G401 (cell line): ENCODE data around the gene PHACTR3. TPM values are rescaled to one million over a fixed set of nuclear protein-coding genes. Genes with fewer than 3 reads are reported as not detected.

Experiments used
- DNase-seq: peaks from one replicate; pipeline ENCODE4 v3.0.0-alpha.2; 2015; ENCODE audit warnings: low spot score
- in situ Hi-C: cut with HindIII; loops from 2 replicates; pipeline ENCODE4 v1.10.0; 2016; ENCODE audit warnings: low sequenced_read_pairs, mixed read lengths
- total RNA-seq: library from RNA; depleted of rRNA; stranded (reverse); fragments of >200 nt; shearing (Covaris generic); gene quantifications from 2 replicates; pipeline ENCODE4 v1.2.3, GENCODE V29; 2014

Gene PHACTR3
- total RNA-seq, 1 experiment from 2014 or later: not detected

DNA sequence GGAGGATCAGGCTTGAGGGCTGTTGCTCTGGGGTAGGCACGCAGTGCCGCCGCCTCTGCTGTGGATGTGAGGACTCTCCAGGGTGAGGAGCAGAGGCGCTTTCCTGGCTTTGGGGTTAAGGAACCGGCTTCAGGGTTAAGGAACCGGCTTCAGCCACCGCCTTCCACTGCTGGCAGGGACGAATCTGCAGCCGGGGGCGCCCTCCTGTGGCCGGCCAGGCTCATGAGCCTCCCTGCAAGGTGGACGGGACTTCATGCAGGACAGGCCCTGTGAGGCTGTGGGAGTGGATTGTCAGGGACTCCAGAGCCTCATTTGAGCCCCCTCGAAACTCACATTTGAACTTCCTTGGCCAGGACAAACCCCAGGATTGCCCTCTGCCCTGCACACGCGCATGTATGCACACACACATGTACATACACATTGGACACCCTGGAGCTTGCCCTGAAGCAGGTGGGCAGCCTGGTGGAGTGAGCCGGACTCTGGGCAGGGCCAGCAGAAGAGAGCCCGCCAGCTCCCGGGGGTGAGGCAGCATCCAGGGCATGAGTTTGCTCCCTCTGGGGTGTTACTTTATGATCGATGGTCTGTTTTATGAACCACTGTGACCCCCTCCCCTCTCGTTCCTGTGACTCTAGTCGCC is 146.9 kb downstream of the PHACTR3 start:
- in situ Hi-C loops: no loop called here
- peak; percentile 86 for DNase-seq

DNA sequence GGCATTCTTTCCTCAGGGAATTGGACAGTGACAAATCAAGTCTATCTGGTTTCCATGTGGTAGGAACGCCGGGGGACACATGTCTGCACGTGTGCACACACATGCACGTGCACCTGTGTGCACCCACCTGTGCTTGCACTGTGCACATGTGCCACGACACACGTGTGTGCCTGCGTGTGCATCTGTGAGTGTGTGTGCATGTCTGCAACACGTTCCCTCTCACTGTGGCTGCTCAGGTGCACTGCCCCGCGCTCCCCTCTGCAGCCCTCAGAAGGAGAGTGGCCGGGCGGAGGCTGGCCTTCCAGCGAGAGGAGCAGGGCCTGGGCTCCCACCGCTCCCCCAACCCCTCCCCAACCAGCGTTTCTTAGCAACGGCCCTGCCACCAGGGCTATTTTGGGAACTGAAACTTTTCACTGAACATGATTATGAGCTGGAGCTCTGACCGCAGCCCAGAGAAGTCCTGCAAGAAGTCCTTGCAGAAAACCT is 147.8 kb downstream of the PHACTR3 start:
- peak; percentile 63 for DNase-seq
- in situ Hi-C loops: no loop called here

DNA sequence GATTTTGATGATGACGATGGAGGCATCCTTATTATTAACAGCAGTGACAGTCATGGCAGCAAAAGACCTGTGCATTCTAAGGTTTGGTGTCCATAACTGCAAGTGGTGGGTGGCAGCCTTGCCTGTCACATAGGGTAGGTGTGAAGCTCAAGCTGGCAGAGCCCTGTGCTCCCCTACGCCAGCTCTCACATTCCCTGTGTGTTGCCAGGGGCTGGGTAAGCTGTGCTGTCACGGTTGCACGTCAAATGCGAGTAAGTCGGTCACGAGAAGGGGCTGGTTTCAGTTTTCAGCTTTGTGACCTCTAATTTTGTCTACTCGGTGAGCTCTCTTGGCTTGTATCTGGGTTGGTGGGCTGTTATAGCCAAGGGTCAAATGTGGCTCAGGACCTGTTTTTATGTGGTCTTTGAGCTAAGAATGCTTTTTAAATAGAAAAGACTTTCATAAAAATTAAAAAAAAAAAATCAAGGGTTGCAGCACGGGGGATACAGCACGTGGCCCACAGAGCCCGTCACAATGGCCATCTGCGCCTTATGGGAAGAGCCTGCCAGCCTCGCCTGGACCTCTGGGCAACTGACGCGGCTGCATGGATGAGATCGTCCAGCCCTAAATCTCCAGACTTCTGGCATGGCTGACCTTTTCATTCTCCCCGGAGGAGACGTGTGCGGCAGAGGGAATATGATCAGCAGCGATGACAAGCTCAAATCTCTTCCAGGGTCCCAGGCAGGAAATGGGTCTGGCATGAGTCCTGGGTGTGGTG is 148.5 kb downstream of the PHACTR3 start:
- in situ Hi-C loops: no loop called here

DNA sequence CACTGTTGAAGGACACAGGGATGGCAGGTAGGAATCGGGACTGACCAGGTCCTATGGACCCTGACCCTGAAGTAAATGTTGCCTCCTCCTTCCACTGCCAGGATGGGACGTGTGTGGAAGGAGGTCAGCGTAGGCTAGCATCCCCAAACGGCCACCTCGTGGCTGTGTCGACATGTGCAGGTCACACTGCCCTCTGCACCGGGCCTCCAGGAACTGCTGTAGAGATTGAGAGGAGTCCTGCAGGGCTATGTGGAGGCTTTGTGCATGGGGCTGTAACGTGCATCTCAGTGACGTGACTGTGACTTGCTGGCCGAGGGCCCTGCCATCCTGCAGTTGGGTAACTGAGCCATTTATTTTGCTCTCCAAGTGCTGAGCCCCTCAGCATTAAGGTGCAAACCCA is 149.5 kb downstream of the PHACTR3 start:
- peak; percentile 52 for DNase-seq
- in situ Hi-C loops: no loop called here

More for the DNA sequence above, 148.5 kb downstream of the PHACTR3 start:
- peak; percentile 67 for DNase-seq

DNA sequence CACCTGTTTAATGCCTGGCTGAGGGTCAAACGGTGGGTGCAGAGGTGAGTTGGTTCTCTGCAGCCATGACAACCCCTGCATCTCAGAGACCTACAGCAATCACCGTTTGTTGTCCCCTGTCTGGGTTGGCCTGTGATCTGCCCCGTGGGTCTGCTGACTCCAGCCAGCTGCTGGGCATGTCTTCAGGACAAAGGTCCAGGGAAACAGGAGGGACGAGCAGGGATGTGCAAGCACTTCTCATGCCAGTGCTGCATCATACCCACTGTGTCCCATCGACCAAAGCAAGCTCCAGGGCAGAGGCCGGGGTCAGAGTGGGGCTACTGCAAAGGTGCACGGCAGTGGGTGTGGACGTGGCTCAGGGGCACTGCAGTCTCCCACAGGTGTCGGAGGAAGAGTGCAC is 150.2 kb downstream of the PHACTR3 start:
- in situ Hi-C loops: no loop called here
- no peak for DNase-seq

DNA sequence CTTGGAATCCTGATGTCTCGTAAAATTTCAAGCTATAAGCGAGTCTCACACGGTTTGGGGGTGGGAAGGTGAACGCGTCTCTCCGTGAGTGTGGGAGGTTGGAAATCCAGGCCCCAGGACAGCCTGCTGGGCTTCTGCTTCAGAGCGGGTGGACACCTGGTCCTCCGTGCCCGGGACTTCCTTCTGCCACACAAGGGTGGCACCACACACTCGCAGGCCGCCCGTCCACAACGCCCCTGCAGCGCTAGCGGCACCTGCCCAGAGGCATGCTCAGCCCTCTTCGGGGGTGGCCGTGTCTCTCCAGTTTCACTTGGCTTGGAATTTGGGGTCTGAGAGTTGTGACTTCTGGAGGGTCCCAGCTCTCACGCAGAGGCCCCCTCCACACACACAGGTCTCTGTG is 151.9 kb downstream of the PHACTR3 start:
- no peak for DNase-seq
- in situ Hi-C loops: no loop called here

DNA sequence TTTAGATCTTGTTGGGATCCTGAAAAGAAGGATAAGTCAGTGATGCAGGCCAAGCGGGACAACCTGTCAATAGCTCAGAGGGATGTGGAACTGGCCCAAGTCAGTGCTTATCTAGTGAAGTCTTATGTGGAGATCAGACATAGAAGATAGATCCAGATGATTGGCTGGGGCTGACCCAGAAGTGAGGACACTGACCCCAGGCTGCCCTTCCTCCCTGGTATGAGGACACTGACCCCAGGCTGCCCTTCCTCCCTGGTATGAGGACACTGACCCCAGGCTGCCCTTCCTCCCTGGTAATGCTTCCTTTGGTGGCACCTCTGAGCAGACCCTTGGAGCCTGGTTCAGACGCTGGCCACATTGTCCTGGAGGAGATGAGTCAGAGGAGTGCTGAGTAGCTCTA is 159.7 kb downstream of the PHACTR3 start:
- in situ Hi-C loops: no loop called here
- DNase-seq: no peak

DNA sequence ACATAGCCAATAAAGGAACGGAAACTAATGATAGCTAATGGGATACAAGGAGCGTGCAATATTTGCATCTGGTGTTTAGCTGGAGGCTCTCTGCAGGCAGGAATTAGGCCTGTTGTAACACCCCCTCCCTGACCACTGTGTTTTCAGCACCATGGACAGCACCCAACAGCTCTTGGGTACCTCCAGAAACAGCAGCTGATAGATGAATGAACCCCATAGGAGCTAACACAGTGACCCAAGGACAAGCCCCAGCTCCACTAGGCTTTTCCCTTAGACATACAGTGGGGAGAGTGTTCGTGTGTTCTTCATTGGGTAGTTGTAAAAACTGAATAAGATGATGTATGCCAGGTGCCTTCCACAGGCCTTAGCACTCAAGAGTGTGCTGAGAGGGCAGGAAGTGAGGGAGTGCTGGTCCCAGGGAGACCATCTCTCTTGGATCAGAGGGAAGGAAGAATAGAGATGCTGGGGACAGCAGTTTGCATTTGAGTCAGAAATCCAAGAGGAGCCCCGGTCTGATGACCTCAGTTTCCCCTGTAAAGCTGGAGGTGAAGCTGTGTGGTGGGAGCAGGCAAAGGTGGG is 161.3 kb downstream of the PHACTR3 start:
- in situ Hi-C loops: no loop called here
- DNase-seq: no peak

DNA sequence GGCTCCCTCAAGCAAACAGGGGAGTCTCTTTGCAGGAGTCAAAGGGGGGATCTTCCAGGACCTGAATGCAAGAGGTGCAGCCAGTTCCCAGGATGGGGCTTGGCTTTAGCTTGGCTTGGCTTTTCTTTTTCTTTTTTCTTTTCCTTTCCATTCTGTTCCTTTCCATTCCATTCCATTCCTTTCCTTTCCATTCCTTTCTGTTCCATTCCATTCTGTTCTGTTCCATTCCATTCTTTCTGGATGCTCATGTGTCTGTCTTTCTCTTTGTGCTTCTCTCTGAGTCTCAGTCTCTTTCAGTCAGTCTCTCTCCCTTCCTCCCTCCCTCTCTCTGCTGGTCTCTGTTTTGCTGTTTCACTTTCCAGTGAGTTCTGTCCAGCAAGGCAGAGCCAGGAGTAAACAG is 163.3 kb downstream of the PHACTR3 start:
- DNase-seq: no peak
- in situ Hi-C loops: no loop called here

DNA sequence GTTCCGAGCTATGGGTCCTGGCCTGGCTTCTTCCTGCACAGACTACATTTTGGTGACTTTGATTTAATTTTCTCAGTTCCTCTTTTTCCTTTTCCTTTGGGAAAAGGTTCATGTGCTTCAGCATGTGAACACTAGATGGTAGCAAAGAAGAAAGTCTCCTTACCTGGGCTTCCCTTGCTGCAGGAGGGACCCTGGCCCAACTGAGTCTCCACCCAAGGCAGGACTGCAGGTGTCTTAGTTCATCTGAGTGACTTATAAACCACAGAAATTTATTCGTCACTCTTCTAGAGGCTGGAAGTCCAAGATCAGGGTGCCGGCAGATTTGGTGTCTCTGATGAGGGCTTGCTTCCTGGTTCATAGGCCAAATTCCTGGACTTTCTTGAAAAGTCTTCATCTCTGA is 165.9 kb downstream of the PHACTR3 start:
- peak; percentile 37 for DNase-seq
- in situ Hi-C loops: no loop called here

DNA sequence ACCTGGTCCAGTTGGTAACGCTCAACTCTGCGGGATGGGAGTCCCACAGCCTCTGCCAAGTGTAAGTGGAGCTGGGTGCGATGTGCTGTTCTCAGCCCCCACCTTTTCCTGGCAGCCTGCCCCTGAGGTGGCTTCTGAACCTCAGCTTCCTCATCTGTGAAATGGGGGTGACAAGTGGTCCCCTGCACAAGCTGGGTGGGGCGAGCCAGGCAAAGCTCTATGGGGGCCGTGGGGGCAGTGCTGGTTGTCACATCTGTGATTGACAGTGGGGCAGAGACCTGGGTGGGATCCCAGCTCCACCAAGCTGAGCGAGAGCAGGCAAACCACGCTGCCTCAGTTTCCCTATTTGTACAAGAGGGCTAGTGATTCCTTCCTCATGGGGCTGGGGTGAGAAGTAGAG is 166.5 kb downstream of the PHACTR3 start:
- in situ Hi-C loops: no loop called here
- DNase-seq: no peak

DNA sequence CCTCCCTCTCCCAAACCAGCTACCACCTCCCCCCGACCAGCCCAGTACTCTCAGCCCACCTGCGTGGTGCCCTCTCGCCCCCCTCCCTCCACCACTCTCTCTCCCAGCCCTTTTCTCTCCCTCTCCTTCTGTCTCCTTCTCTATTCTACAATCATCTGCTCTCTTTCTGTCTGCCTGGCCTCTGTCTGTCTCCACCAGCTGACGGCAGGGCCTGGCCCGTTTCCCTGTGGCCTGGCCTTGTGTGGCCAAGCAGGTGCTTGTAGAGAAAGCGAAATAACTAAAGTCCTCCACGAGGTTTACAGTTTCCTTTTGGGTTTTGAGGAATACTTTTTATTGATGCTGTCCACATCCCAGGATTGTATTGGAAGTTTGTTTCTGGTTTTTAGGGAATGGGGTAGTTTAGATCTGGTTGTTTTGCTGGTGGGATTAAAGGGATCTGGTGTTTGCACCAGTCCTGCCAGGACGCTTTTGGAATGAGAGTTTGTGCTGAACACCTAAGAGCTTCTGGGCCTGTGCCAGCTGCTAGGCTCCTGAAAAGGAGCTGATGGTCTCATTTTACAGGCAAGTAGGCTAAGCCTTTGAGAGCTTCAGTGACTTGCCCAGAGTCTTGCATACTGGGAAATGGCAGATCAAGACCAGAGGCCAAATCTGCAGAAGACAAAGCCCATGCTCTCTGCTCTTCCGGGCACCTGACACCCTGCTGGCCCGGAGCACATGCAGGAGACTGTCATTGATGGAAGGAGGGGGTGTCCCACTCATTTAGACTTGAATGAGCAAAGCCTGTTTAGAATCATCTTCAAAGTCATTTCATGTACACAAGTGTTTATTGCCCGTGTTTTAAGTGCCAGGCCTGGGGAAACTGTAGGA is 167.4 kb downstream of the PHACTR3 start:
- peak; percentile 68 for DNase-seq
- in situ Hi-C loops: no loop called here

DNA sequence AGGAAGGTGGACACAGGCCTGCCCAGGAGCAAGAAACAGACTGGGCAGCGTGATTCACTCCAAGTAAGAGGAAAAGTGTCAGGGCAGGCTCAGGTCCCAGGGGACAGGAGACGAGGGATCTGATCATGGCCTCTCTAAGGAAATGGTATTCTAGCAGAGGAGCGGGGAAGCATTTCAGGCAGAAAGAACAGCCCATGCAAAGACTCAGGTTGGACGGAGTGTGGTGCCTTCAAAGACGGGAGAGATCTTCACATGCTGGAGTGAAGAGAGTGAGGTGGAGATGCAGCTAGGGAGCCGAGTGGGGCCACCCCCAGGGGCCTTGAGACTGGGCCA is 168.0 kb downstream of the PHACTR3 start:
- no peak for DNase-seq
- in situ Hi-C loops: no loop called here

DNA sequence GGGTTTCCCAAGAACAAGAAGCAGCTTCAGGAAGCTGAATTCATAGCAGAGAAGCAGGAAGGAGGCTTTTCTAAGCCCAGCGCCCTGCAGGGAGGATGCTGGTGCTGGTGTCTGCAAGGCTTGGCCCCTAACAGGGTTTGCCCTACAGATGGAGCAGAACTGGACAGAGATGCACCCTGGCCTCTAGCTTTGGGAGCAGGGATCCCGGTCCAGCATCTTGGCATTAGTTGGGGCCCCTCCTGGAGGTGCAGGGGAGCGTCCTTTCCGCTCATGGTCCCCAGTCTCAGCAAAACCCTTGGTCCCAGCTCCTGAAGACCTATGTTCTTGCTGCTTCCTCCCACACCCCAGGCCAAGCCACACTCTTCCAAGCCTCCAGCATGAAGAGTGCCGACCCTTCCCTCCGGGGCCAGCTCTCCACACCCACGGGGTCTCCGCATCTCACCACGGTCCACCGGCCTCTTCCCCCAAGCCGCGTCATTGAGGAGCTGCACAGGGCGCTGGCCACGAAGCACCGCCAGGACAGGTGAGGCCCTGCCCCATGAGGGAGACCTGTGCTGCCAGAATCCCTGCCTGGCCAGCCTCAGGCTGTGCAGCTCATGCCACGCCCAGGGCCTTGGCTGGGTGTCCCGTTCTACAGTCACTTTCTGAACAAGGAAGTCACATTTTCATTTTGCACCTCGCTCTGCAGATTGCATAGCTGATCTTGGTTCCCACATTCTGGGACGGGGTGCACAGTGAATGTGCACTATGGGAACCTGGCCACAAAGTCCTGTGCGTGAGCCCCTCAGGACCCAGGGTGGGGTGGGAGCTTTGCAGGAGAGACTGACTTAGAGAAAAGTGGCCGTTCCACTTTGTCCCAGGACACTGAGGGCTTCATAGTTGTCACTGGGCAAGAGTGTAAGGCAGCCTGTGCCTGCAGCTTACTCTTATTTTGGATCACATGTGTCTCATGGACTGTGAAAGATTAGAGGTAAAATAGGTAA is 168.9 kb downstream of the PHACTR3 start:
- in situ Hi-C loops: no loop called here
- DNase-seq: no peak

DNA sequence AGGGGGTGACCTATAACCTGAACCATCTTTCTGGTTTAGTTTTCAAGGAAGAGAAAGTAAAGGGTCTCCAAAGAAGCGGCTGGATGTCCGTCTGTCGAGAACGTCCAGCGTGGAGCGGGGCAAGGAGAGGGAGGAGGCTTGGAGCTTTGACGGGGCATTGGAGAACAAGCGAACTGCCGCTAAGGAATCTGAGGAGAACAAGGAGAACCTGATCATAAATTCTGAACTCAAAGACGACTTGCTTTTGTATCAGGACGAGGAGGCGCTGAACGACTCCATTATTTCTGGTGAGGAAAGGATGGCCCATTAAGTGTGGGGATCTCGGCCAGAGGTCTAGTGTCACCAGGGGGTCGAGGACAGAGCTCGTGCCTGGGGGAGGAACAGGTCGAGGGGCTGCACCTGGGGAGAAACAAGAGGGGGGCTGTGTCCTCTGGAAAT is 169.9 kb downstream of the PHACTR3 start:
- DNase-seq: no peak
- in situ Hi-C loops: no loop called here

DNA sequence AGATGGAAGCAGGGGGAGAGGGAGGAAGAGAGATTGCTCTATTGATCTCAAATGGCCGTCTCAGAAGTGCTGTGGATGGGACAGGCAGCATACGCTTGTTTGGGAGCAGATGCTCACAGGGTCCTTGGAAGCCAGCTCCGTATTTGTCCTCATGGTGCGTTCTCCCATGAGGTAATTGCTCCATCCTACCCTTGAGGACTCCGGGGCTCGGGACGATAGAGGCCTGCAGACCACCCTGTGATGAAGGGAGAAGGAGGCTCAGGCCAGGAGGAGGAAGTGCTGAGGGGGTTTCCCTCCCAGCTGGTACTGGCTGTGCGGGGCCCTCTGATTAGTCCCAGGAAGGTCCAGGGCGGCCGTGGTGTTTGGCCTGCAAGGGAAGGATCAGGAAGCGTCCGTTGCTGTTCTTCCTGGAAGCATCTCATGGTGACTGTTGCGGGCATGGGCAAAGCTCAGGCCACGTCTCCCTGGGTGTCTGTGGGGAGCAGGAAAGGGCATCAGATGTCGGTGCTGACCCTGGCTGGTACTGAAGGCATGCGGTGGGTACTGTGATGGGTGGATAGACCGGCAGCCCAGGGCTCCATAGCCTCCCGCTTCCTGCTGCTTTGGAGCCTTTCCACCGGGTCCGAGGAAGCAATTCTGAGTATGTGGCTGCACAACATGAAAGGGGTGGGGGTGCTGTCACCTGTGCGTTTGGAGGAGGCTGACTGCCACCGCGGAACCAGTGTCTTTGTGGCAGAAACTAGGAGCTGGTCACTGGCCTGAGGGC is 170.8 kb downstream of the PHACTR3 start:
- in situ Hi-C loops: no loop called here
- DNase-seq: no peak

DNA sequence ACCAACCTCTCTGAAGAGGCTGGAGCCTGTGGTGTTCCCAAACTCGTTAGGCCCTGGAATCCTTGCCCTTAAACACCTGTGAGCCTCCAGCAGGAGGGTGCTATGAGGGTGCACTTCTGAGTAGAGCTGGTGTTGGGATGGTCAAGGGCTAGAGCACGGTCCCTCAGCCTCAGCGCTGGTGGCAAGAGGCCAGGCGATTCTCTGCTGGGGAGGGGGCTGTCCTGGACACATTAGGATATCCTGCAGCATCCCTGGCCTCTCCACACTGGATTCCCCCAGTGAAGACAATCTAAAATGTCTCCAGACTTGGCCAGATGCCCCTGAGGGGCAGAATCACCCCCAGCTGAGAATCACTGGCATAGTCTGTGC is 171.3 kb downstream of the PHACTR3 start:
- in situ Hi-C loops: no loop called here
- DNase-seq: no peak

DNA sequence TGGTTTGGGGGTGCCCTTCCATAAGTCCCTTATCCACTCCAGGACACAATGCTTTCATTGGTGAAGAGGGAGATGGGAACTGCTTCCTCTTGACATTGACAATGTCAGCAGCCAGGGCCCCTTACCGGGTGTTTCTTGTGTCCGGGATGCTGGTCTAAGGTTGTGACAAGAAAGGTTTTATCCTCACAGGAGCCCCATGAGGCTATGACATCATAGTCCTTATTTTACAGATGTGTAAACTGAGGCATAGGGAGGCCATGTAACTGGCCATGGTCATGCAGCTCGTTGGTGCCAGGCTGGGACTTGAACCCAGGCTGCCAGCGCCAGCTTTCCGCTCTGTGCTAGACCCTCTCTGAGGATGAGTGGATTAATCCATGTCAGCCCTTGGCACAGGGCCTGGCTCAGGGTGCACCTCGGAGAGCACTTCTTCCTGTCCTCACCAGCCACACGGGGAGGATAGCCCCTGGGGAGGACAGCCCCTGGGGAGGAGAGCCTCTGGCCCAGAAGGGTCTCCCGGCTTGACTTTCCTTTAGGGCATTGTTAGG is 171.8 kb downstream of the PHACTR3 start:
- in situ Hi-C loops: no loop called here
- no peak for DNase-seq
